ENCODE data around the gene ETNK2. TPM values are rescaled to one million over a fixed set of nuclear protein-coding genes. Genes with fewer than 3 reads are reported as not detected.

Gene ETNK2
- total and polyA plus RNA-seq, 2 of the 8 experiments (the other 6 are each of a cell fraction or from before 2014, with no cell fraction given) = 20.1 to 26.7 TPM

GRCh38 chr1:204139952-204140351 lies 11.9 kb downstream of the ETNK2 start (continued):
- TF ChIP-seq, protein P1, sequence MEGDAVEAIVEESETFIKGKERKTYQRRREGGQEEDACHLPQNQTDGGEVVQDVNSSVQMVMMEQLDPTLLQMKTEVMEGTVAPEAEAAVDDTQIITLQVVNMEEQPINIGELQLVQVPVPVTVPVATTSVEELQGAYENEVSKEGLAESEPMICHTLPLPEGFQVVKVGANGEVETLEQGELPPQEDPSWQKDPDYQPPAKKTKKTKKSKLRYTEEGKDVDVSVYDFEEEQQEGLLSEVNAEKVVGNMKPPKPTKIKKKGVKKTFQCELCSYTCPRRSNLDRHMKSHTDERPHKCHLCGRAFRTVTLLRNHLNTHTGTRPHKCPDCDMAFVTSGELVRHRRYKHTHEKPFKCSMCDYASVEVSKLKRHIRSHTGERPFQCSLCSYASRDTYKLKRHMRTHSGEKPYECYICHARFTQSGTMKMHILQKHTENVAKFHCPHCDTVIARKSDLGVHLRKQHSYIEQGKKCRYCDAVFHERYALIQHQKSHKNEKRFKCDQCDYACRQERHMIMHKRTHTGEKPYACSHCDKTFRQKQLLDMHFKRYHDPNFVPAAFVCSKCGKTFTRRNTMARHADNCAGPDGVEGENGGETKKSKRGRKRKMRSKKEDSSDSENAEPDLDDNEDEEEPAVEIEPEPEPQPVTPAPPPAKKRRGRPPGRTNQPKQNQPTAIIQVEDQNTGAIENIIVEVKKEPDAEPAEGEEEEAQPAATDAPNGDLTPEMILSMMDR (IDR thresholded peaks at IDR 0.05; ENCODE audit: control extremely low read depth in 1 of 3, insufficient read depth in 1 of 3, low read depth in 1 of 3, low read length in 3 of 3) = no peak
